GM18868 (cell line): ENCODE results near the gene MPHOSPH9.

Source experiments
- ATAC-seq: cut with Tn5 transposase; IDR thresholded peaks from one replicate; pipeline ENCODE4 v1.9.1; 2021; ENCODE audit warnings: mild to moderate bottlenecking, moderate library complexity; ENCODE audit not compliant: unreplicated experiment

The MPHOSPH9 gene

GRCh38 chr12:123106640-123107359, 126.1 kb downstream of the MPHOSPH9 start:
- no peak for ATAC-seq

- no peak for ATAC-seq
These were observed 127.6 kb downstream of the MPHOSPH9 start for GRCh38 chr12:123105211-123105826.

- no peak for ATAC-seq
These were observed 128.1 kb downstream of the MPHOSPH9 start for GRCh38 chr12:123104809-123105208.
